Measurements from ENCODE around the gene FDX2. TPM values are rescaled to one million over a fixed set of nuclear protein-coding genes. Genes with fewer than 3 reads are reported as not detected.

The FDX2 gene
- total and polyA plus RNA-seq, 2 of the 13 experiments (the other 11 are each of a cell fraction or from before 2014, with no cell fraction given): 21.0 to 24.7 TPM

GRCh38 chr19:10332965-10333757, 17.3 kb upstream of the FDX2 start, which contains the start of gene RAVER1 (continued):
- TF ChIP-seq UBTF (CRISPR knock-in tag; IDR thresholded peaks at IDR 0.05) (peak; percentile 69), HNRNPLL (IDR thresholded peaks at IDR 0.05; ENCODE audit: low read depth, low read length, poor library complexity, severe bottlenecking) (peak; percentile 94), TEF (CRISPR knock-in tag; IDR thresholded peaks at IDR 0.05) (no peak), ZNF18 (CRISPR knock-in tag; IDR thresholded peaks at IDR 0.05; ENCODE audit: insufficient replicate concordance) (no peak), KDM5A (IDR thresholded peaks at IDR 0.05; ENCODE audit: borderline replicate concordance, low read length) (peak; percentile 79; the same call in 1 of the 2 replicates), ZNF746 (CRISPR knock-in tag; IDR thresholded peaks at IDR 0.05) (peak; percentile 72), MAZ (IDR thresholded peaks at IDR 0.05; ENCODE audit: borderline replicate concordance, low read depth, low read length) (peak; percentile 59; the same call in 1 of the 2 replicates), MAZ (CRISPR knock-in tag; IDR thresholded peaks at IDR 0.05; ENCODE audit: low read depth) (peak; percentile 73), MEF2D (CRISPR knock-in tag; IDR thresholded peaks at IDR 0.05) (peak; percentile 70), PLSCR1 (CRISPR knock-in tag; IDR thresholded peaks at IDR 0.05; ENCODE audit: borderline replicate concordance) (no peak), SCMH1 (CRISPR knock-in tag; IDR thresholded peaks at IDR 0.05; ENCODE audit: borderline replicate concordance) (no peak), TMF1 (CRISPR knock-in tag; IDR thresholded peaks at IDR 0.05; ENCODE audit: low read depth) (no peak), ZSCAN29 (CRISPR knock-in tag; conservative IDR thresholded peaks at IDR 0.05) (peak; percentile 58; the same call in 1 of the 2 replicates), ZNF333 (CRISPR knock-in tag; IDR thresholded peaks at IDR 0.05; ENCODE audit: borderline replicate concordance) (peak; percentile 30; the same call in 1 of the 2 replicates), ZBTB26 (CRISPR knock-in tag; IDR thresholded peaks at IDR 0.05; ENCODE audit: borderline replicate concordance) (peak; percentile 26; the same call in 1 of the 2 replicates)
